ENCODE measurements around the gene PLA1A. TPM values are rescaled to one million over a fixed set of nuclear protein-coding genes. Genes with fewer than 3 reads are reported as not detected.
A peak's percentile ranks its signal among the peaks of the same experiment; 100 is the strongest.

PLA1A gene
- total RNA-seq, 6 experiments from 2014 or later, result 9.9 to 30.2 (median 15.9) TPM

GRCh38 chr3:119636891-119637611 is 39.4 kb downstream of the PLA1A start:
- H3K27ac ChIP-seq, result no peak overlapping the region
- DNase-seq (no peak), ATAC-seq (no peak)
- H3K4me3 ChIP-seq, result no peak overlapping the region
- H3K36me3 ChIP-seq, result no peaks in the 10 kb centered on the region
- no peaks in the 10 kb centered on the region for H3K4me1 ChIP-seq
- TF ChIP-seq CTCF (IDR thresholded peaks at IDR 0.05) (no peak), POLR2A (IDR thresholded peaks at IDR 0.05) (no peak)
- H3K27me3 ChIP-seq, result no peaks in the 10 kb centered on the region
- intact Hi-C loops (cut with DNase I), result no loop called here
- no peaks in the 10 kb centered on the region for H3K9me3 ChIP-seq
- WGBS (ENCODE audit: insufficient coverage, low coverage, low lambda C conversion rate, missing lambda C conversion rate), result 91% methylated on average over 4 of the region's 4 CpGs

GRCh38 chr3:119637679-119638477 is 40.2 kb downstream of the PLA1A start:
- TF ChIP-seq CTCF (IDR thresholded peaks at IDR 0.05), result no peak
- no peak for TF ChIP-seq POLR2A (IDR thresholded peaks at IDR 0.05)
- WGBS (ENCODE audit: insufficient coverage, low coverage, low lambda C conversion rate, missing lambda C conversion rate), result 46% methylated on average over 2 of the region's 3 CpGs
- Histone ChIP-seq H3K4me3 (no peak overlapping the region), H3K27me3 (no peaks in the 10 kb centered on the region), H3K27ac (peak overlapping the region in 2 of 3 donors; percentile 19 to 65), H3K9me3 (no peaks in the 10 kb centered on the region), H3K4me1 (no peaks in the 10 kb centered on the region), H3K36me3 (no peaks in the 10 kb centered on the region)
- intact Hi-C loops (cut with DNase I), result no loop called here
- no peak for DNase-seq
- ATAC-seq, result peak in 2 of 4 donors; percentile 32 to 53

GRCh38 chr3:119639494-119640350 is 42.0 kb downstream of the PLA1A start:
- ATAC-seq (no peak), DNase-seq (no peak)
- H3K27me3 ChIP-seq, result no peaks in the 10 kb centered on the region
- TF ChIP-seq CTCF (IDR thresholded peaks at IDR 0.05) (no peak), POLR2A (IDR thresholded peaks at IDR 0.05) (no peak)
- 81% methylated on average over 2 of the region's 2 CpGs for WGBS (ENCODE audit: insufficient coverage, low coverage, low lambda C conversion rate, missing lambda C conversion rate)
- no peak overlapping the region for H3K27ac ChIP-seq
- no peak overlapping the region for H3K4me3 ChIP-seq
- intact Hi-C loops (cut with DNase I), result no loop called here
- H3K9me3 ChIP-seq, result no peaks in the 10 kb centered on the region
- no peaks in the 10 kb centered on the region for H3K4me1 ChIP-seq
- no peaks in the 10 kb centered on the region for H3K36me3 ChIP-seq

- Histone ChIP-seq H3K9me3 (no peaks in the 10 kb centered on the region), H3K27me3 (no peaks in the 10 kb centered on the region), H3K4me1 (peaks cover 0 to 8% (median 1%) of the 10 kb centered on the region in 4 donors), H3K36me3 (no peaks in the 10 kb centered on the region), H3K27ac (no peak overlapping the region), H3K4me3 (no peak overlapping the region)
- no peak for TF ChIP-seq POLR2A (IDR thresholded peaks at IDR 0.05)
- no peak for TF ChIP-seq CTCF (IDR thresholded peaks at IDR 0.05)
- no peak for DNase-seq
- WGBS (ENCODE audit: insufficient coverage, low coverage, low lambda C conversion rate, missing lambda C conversion rate), result 93% methylated on average over 2 of the region's 2 CpGs
- intact Hi-C loops (cut with DNase I), result no loop called here
- no peak for ATAC-seq
Measured at GRCh38 chr3:119641416-119641815, 43.7 kb downstream of the PLA1A start.
